SK-N-SH (cell line): ENCODE results near the gene PRDX1.

ENCODE experiments used
- JUND ChIP-seq: IDR thresholded peaks from 2 replicates; pipeline ENCODE4 v1.4.0; 2012
- TF ChIP-seq, protein P1 (sequence below): fragments of 200-600 bp; sonication (generic); IDR thresholded peaks from 2 replicates; pipeline ENCODE4 v1.6.1; 2017; ENCODE audit warnings: antibody characterized with exemption, mild to moderate bottlenecking, moderate library complexity
- TF ChIP-seq, protein P2 (sequence below): fragments of 150-350 bp; IDR thresholded peaks from 2 replicates; pipeline ENCODE4 v1.6.1; 2017; ENCODE audit warnings: antibody characterized with exemption, low read length, low read depth, borderline replicate concordance

DNA sequence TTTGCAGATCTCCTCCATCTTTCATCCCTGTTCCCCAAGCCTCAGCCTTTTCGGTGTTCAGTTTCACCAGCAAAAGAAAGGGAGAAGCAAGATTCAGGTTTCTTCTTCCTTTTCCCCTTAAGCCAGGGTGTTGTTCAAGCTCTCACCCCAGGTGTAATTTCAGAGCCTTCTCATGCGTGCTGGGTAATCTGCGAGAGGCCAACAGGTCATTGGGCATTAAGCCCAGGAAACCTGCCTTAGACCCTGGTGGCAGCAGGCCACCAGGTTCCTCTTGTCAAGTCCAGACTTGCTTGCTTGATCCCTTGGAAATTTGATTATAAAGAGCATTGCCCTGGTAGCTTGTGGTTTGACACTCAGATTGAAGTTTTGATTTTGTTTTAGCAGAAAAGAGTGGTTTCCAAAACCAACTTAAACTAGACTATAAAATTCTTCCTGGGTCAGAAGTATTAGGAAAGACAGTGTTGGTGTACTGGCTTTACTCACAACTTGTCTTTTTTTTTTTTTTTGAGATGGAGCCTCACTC, 35.8 kb upstream of the PRDX1 start:
- TF ChIP-seq, protein P1, sequence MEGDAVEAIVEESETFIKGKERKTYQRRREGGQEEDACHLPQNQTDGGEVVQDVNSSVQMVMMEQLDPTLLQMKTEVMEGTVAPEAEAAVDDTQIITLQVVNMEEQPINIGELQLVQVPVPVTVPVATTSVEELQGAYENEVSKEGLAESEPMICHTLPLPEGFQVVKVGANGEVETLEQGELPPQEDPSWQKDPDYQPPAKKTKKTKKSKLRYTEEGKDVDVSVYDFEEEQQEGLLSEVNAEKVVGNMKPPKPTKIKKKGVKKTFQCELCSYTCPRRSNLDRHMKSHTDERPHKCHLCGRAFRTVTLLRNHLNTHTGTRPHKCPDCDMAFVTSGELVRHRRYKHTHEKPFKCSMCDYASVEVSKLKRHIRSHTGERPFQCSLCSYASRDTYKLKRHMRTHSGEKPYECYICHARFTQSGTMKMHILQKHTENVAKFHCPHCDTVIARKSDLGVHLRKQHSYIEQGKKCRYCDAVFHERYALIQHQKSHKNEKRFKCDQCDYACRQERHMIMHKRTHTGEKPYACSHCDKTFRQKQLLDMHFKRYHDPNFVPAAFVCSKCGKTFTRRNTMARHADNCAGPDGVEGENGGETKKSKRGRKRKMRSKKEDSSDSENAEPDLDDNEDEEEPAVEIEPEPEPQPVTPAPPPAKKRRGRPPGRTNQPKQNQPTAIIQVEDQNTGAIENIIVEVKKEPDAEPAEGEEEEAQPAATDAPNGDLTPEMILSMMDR = no peak
- TF ChIP-seq JUND = no peak
- TF ChIP-seq, protein P2, sequence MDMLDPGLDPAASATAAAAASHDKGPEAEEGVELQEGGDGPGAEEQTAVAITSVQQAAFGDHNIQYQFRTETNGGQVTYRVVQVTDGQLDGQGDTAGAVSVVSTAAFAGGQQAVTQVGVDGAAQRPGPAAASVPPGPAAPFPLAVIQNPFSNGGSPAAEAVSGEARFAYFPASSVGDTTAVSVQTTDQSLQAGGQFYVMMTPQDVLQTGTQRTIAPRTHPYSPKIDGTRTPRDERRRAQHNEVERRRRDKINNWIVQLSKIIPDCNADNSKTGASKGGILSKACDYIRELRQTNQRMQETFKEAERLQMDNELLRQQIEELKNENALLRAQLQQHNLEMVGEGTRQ = no peak
